Activated naive CD8-positive, alpha-beta T cell (primary cell): ENCODE measurements around the gene STAMBP.

Source experiments
- H3K27ac Mint-ChIP-seq: one replicate; pipeline ENCODE4 v1.8.0; 2021; ENCODE audit warnings: mixed read lengths
- H3K27me3 Mint-ChIP-seq: one replicate; pipeline ENCODE4 v1.8.0; 2021; ENCODE audit warnings: mixed read lengths
- H3K36me3 Mint-ChIP-seq: one replicate; pipeline ENCODE4 v1.8.0; 2021; ENCODE audit warnings: mixed read lengths
- H3K4me1 Mint-ChIP-seq: one replicate; pipeline ENCODE4 v1.8.0; 2021; ENCODE audit warnings: low read depth, mixed read lengths
- H3K4me3 Mint-ChIP-seq: one replicate; pipeline ENCODE4 v1.8.0; 2021; ENCODE audit warnings: mild to moderate bottlenecking, mixed read lengths
- H3K9me3 Mint-ChIP-seq: one replicate; pipeline ENCODE4 v1.8.0; 2021; ENCODE audit warnings: low read depth, mixed read lengths

Gene STAMBP

GRCh38 chr2:73889206-73889605 lies 60.4 kb downstream of the STAMBP start:
- H3K4me3 Mint-ChIP-seq, result no peak overlapping the region
- H3K27me3 Mint-ChIP-seq, result no peaks in the 10 kb centered on the region
- peaks cover 23% of the 10 kb centered on the region for H3K4me1 Mint-ChIP-seq
- H3K27ac Mint-ChIP-seq, result no peak overlapping the region
- no peaks in the 10 kb centered on the region for H3K36me3 Mint-ChIP-seq
- no peaks in the 10 kb centered on the region for H3K9me3 Mint-ChIP-seq

- H3K27ac Mint-ChIP-seq, result no peak overlapping the region
- H3K4me1 Mint-ChIP-seq, result peaks cover 26% of the 10 kb centered on the region
- H3K36me3 Mint-ChIP-seq, result no peaks in the 10 kb centered on the region
- H3K4me3 Mint-ChIP-seq, result no peak overlapping the region
- H3K9me3 Mint-ChIP-seq, result no peaks in the 10 kb centered on the region
- H3K27me3 Mint-ChIP-seq, result no peaks in the 10 kb centered on the region
These were observed 61.7 kb downstream of the STAMBP start for GRCh38 chr2:73890301-73891092.

GRCh38 chr2:73891276-73891901 lies 62.6 kb downstream of the STAMBP start:
- Mint-ChIP-seq H3K9me3 (no peaks in the 10 kb centered on the region), H3K36me3 (no peaks in the 10 kb centered on the region), H3K27me3 (no peaks in the 10 kb centered on the region), H3K27ac (no peak overlapping the region), H3K4me1 (peaks cover 26% of the 10 kb centered on the region), H3K4me3 (no peak overlapping the region)

GRCh38 chr2:73892631-73893329 lies 64.0 kb downstream of the STAMBP start, which contains the start of gene ACTG2:
Gene ACTG2, plus strand, starts transcription at chr2:73893008. Its CDS starts 8,304 bp downstream, at chr2:73901312.
- Mint-ChIP-seq H3K27ac (no peak within 1 kb of the TSS), H3K4me1 (peaks cover 28% of the 10 kb centered on the region), H3K36me3 (no peaks in the 10 kb centered on the region)

GRCh38 chr2:73893764-73894474 lies 65.2 kb downstream of the STAMBP start:
- H3K4me3 Mint-ChIP-seq, result no peak overlapping the region
- H3K27ac Mint-ChIP-seq, result no peak overlapping the region
- H3K9me3 Mint-ChIP-seq, result no peaks in the 10 kb centered on the region
- no peaks in the 10 kb centered on the region for H3K36me3 Mint-ChIP-seq
- H3K4me1 Mint-ChIP-seq, result peaks cover 25% of the 10 kb centered on the region
- no peaks in the 10 kb centered on the region for H3K27me3 Mint-ChIP-seq

More at GRCh38 chr2:73892631-73893329, 64.0 kb downstream of the STAMBP start, which contains the start of gene ACTG2:
- no peak within 1 kb of the TSS for H3K4me3 Mint-ChIP-seq
- no peaks in the 10 kb centered on the region for H3K27me3 Mint-ChIP-seq
- no peaks in the 10 kb centered on the region for H3K9me3 Mint-ChIP-seq

- Mint-ChIP-seq H3K9me3 (no peaks in the 10 kb centered on the region), H3K27me3 (no peaks in the 10 kb centered on the region), H3K27ac (peak overlapping the region; percentile 72), H3K4me3 (no peak overlapping the region), H3K36me3 (no peaks in the 10 kb centered on the region), H3K4me1 (peaks cover 25% of the 10 kb centered on the region)
These were observed 65.7 kb downstream of the STAMBP start for GRCh38 chr2:73894475-73894850.

GRCh38 chr2:73894877-73895276 lies 66.1 kb downstream of the STAMBP start:
- H3K27ac Mint-ChIP-seq, result peak overlapping the region; percentile 72
- no peaks in the 10 kb centered on the region for H3K9me3 Mint-ChIP-seq
- H3K4me3 Mint-ChIP-seq, result no peak overlapping the region
- no peaks in the 10 kb centered on the region for H3K27me3 Mint-ChIP-seq
- peaks cover 25% of the 10 kb centered on the region for H3K4me1 Mint-ChIP-seq
- no peaks in the 10 kb centered on the region for H3K36me3 Mint-ChIP-seq

- Mint-ChIP-seq H3K36me3 (no peaks in the 10 kb centered on the region), H3K4me1 (peaks cover 25% of the 10 kb centered on the region), H3K27ac (peak overlapping the region; percentile 46), H3K9me3 (no peaks in the 10 kb centered on the region), H3K4me3 (no peak overlapping the region), H3K27me3 (no peaks in the 10 kb centered on the region)
These were observed 66.7 kb downstream of the STAMBP start for GRCh38 chr2:73895473-73895872.

- Mint-ChIP-seq H3K9me3 (no peaks in the 10 kb centered on the region), H3K27ac (peak overlapping the region; percentile 89), H3K27me3 (no peaks in the 10 kb centered on the region), H3K36me3 (no peaks in the 10 kb centered on the region), H3K4me1 (peaks cover 25% of the 10 kb centered on the region), H3K4me3 (peak overlapping the region; percentile 67)
These were observed 67.8 kb downstream of the STAMBP start for GRCh38 chr2:73896362-73897239.

- no peaks in the 10 kb centered on the region for H3K9me3 Mint-ChIP-seq
- H3K27me3 Mint-ChIP-seq, result no peaks in the 10 kb centered on the region
- peak overlapping the region; percentile 89 for H3K27ac Mint-ChIP-seq
- H3K36me3 Mint-ChIP-seq, result no peaks in the 10 kb centered on the region
- H3K4me3 Mint-ChIP-seq, result no peak overlapping the region
- H3K4me1 Mint-ChIP-seq, result peaks cover 25% of the 10 kb centered on the region
These were observed 68.5 kb downstream of the STAMBP start for GRCh38 chr2:73897240-73897583.

- no peaks in the 10 kb centered on the region for H3K27me3 Mint-ChIP-seq
- no peak overlapping the region for H3K27ac Mint-ChIP-seq
- H3K4me1 Mint-ChIP-seq, result peaks cover 27% of the 10 kb centered on the region
- H3K4me3 Mint-ChIP-seq, result no peak overlapping the region
- no peaks in the 10 kb centered on the region for H3K36me3 Mint-ChIP-seq
- no peaks in the 10 kb centered on the region for H3K9me3 Mint-ChIP-seq
These were observed 69.2 kb downstream of the STAMBP start for GRCh38 chr2:73897934-73898333.

GRCh38 chr2:73899801-73900336 lies 71.1 kb downstream of the STAMBP start:
- H3K27me3 Mint-ChIP-seq, result no peaks in the 10 kb centered on the region
- H3K9me3 Mint-ChIP-seq, result no peaks in the 10 kb centered on the region
- H3K36me3 Mint-ChIP-seq, result no peaks in the 10 kb centered on the region
- H3K27ac Mint-ChIP-seq, result no peak overlapping the region
- H3K4me3 Mint-ChIP-seq, result no peak overlapping the region
- H3K4me1 Mint-ChIP-seq, result peaks cover 27% of the 10 kb centered on the region

GRCh38 chr2:73901143-73901542 lies 72.4 kb downstream of the STAMBP start:
- Mint-ChIP-seq H3K27me3 (no peaks in the 10 kb centered on the region), H3K4me3 (no peak overlapping the region), H3K9me3 (no peaks in the 10 kb centered on the region), H3K36me3 (no peaks in the 10 kb centered on the region), H3K27ac (no peak overlapping the region), H3K4me1 (peaks cover 19% of the 10 kb centered on the region)

GRCh38 chr2:73902284-73902683 lies 73.5 kb downstream of the STAMBP start:
- Mint-ChIP-seq H3K9me3 (no peaks in the 10 kb centered on the region), H3K4me1 (peaks cover 8% of the 10 kb centered on the region), H3K36me3 (no peaks in the 10 kb centered on the region), H3K27ac (no peak overlapping the region), H3K27me3 (no peaks in the 10 kb centered on the region), H3K4me3 (no peak overlapping the region)
